ENCODE measurements around the gene CDC34. TPM values are rescaled to one million over a fixed set of nuclear protein-coding genes. Genes with fewer than 3 reads are reported as not detected.

Gene CDC34
- total and polyA plus RNA-seq, 7 donors = 72.6 to 160 (median 107) TPM

DNA sequence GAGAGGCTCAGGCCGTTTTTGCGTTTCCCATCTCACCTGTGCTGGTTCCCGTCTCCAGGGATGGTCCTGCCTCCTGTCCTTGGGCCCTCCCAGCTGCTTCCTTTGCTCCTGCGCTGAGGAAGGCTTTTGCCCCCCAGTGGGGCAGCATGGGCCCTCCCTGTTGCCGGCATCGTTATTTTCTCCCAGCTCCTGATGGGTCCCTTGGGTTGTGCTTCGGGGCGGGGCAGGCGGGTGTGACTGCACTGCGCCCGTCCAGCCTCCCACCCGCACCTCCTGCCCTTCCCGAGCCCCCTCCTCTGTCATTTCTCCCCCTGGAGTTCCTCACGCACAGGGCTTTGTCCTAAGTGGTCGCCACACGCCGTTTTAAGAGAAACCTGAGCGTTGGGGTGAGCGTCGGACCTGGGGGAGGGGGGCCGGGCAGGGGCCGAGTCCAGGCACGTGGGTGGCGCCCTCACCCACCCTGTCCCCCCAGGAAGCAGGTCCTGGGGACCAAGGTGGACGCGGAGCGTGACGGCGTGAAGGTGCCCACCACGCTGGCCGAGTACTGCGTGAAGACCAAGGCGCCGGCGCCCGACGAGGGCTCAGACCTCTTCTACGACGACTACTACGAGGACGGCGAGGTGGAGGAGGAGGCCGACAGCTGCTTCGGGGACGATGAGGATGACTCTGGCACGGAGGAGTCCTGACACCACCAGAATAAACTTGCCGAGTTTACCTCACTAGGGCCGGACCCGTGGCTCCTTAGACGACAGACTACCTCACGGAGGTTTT is 9.5 kb downstream of the CDC34 start:
- no peak overlapping the region for H3K4me3 ChIP-seq
- ATAC-seq (no peak), DNase-seq (no peak)
- H3K36me3 ChIP-seq (ENCODE audit: insufficient read depth in 1 of 2, low read depth in 1 of 2) = peaks cover 0 to 61% of the 10 kb centered on the region in 2 donors
- no peaks in the 10 kb centered on the region for H3K9me3 ChIP-seq
- intact Hi-C loops (cut with DNase I) = no loop called here
- TF ChIP-seq CTCF (IDR thresholded peaks at IDR 0.05) = no peak
- no peak overlapping the region for H3K27ac ChIP-seq
- 83 to 89% (median 88%) methylated on average over 51 of the region's 51 CpGs for WGBS, 3 donors
- no peaks in the 10 kb centered on the region for H3K27me3 ChIP-seq (ENCODE audit: insufficient read depth in 3 of 3, low read length in 2 of 3)
- H3K4me1 ChIP-seq = peaks cover 10% of the 10 kb centered on the region

GRCh38 chr19:541699-542098 is 10.1 kb downstream of the CDC34 start:
- intact Hi-C loops (cut with DNase I) = no loop called here
- H3K27me3 ChIP-seq (ENCODE audit: insufficient read depth in 3 of 3, low read length in 2 of 3) = no peaks in the 10 kb centered on the region
- no peak overlapping the region for H3K27ac ChIP-seq
- WGBS, 3 donors = 87 to 88% (median 88%) methylated on average over 26 of the region's 26 CpGs
- no peaks in the 10 kb centered on the region for H3K9me3 ChIP-seq
- H3K36me3 ChIP-seq (ENCODE audit: insufficient read depth in 1 of 2, low read depth in 1 of 2) = peaks cover 0 to 54% of the 10 kb centered on the region in 2 donors
- no peak for ATAC-seq
- no peak for DNase-seq
- no peak overlapping the region for H3K4me3 ChIP-seq
- peaks cover 10% of the 10 kb centered on the region for H3K4me1 ChIP-seq
- no peak for TF ChIP-seq CTCF (IDR thresholded peaks at IDR 0.05)

- DNase-seq (no peak), ATAC-seq (no peak)
- no peak for TF ChIP-seq CTCF (IDR thresholded peaks at IDR 0.05)
- H3K4me1 ChIP-seq = peaks cover 10% of the 10 kb centered on the region
- WGBS, 3 donors = 82 to 86% (median 85%) methylated on average over 34 of the region's 34 CpGs
- H3K4me3 ChIP-seq = no peak overlapping the region
- no peaks in the 10 kb centered on the region for H3K9me3 ChIP-seq
- H3K36me3 ChIP-seq (ENCODE audit: insufficient read depth in 1 of 2, low read depth in 1 of 2) = peaks cover 0 to 48% of the 10 kb centered on the region in 2 donors
- intact Hi-C loops (cut with DNase I) = no loop called here
- no peaks in the 10 kb centered on the region for H3K27me3 ChIP-seq (ENCODE audit: insufficient read depth in 3 of 3, low read length in 2 of 3)
- H3K27ac ChIP-seq = no peak overlapping the region
Observed at GRCh38 chr19:542173-542866, 10.8 kb downstream of the CDC34 start.

DNA sequence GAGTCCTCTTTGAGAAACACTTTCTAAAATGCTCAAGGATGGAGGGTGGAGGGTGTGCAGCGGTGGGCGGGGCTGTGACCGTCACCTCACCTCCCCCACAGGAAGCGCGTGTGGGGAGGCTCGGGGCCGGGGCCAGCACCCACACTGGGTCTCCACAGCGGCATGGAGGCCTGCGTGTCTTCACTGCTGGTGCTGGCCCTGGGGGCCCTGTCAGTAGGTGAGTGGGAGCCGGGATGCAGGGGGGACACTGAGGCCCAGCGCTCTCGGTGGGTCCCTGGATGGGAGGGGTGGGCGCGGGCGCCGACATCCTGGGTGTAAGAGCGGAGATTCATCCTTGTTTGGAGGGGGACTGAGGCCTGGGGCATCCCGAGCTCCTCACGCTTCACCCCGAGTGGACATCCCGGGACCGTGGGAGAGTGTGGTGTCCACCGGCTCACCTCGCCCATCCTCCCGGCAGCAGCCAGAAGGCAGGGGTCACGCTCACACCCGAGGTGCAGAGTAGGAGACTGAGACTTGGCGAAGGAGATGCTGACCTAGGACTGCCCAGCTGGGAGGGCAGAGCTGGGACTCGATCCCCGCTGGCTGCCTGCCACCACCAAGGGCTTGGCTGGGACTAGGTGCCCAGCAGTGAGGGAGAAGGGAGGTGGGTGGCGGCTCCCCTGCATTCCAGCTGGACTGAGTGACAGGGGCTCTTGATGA is 12.5 kb downstream of the CDC34 start, which contains the start of gene GZMM:
Gene GZMM, plus strand, starts transcription at position 144 of the 699 bp plus-strand sequence. Its CDS starts 19 bp downstream, at position 163.
- peak in 3 of 4 donors; percentile 23 to 34 (median 34) for ATAC-seq
- Histone ChIP-seq H3K36me3 (ENCODE audit: insufficient read depth in 1 of 2, low read depth in 1 of 2) (peaks cover 0 to 33% of the 10 kb centered on the region in 2 donors), H3K4me3 (no peak within 1 kb of the TSS), H3K4me1 (no peaks in the 10 kb centered on the region), H3K27ac (no peak within 1 kb of the TSS), H3K9me3 (no peaks in the 10 kb centered on the region), H3K27me3 (ENCODE audit: insufficient read depth in 3 of 3, low read length in 2 of 3) (no peaks in the 10 kb centered on the region)
- DNase-seq = no peak
- 47 to 57% (median 53%) methylated on average over 28 to 31 of the region's 31 CpGs for WGBS, 3 donors
- no peak for TF ChIP-seq CTCF (IDR thresholded peaks at IDR 0.05)
- intact Hi-C loops (cut with DNase I) = no loop called here

Data from psoas muscle (tissue), 8 donors.